Activated CD4-positive, CD25-positive, alpha-beta regulatory T cell treated with anti-CD3 and anti-CD28 coated beads, Interleukin-2, amount 50 U/mL, for 72 hours (primary cell): Measurements from ENCODE around the gene GRPEL1.

Source experiments
- DNase-seq: peaks from one replicate; pipeline ENCODE4 v3.0.0; 2021

Gene GRPEL1

GRCh38 chr4:7021355-7021754 is 46.5 kb downstream of the GRPEL1 start:
- no peak for DNase-seq

- DNase-seq = no peak
Measured at GRCh38 chr4:7020856-7021255, 47.0 kb downstream of the GRPEL1 start.

- no peak for DNase-seq
Measured at GRCh38 chr4:7020290-7020689, 47.6 kb downstream of the GRPEL1 start.

GRCh38 chr4:7019367-7019766 is 48.5 kb downstream of the GRPEL1 start:
- no peak for DNase-seq

GRCh38 chr4:7018281-7018680 is 49.6 kb downstream of the GRPEL1 start:
- DNase-seq = no peak

- no peak for DNase-seq
Measured at GRCh38 chr4:7017446-7018048, 50.3 kb downstream of the GRPEL1 start.

GRCh38 chr4:7016512-7016911 is 51.4 kb downstream of the GRPEL1 start:
- DNase-seq = no peak

GRCh38 chr4:7016086-7016485 is 51.8 kb downstream of the GRPEL1 start:
- no peak for DNase-seq

GRCh38 chr4:7015383-7016035 is 52.4 kb downstream of the GRPEL1 start:
- DNase-seq = no peak

GRCh38 chr4:7014815-7015214 is 53.0 kb downstream of the GRPEL1 start:
- DNase-seq = no peak

GRCh38 chr4:7013175-7013574 is 54.7 kb downstream of the GRPEL1 start:
- no peak for DNase-seq

- DNase-seq = no peak
Measured at GRCh38 chr4:7009564-7009963, 58.3 kb downstream of the GRPEL1 start.
